Esophagus squamous epithelium (tissue), 4 donors: ENCODE results near the gene CALHM1.
"Not testable (repeated sequence)": the region's sequence is repeated elsewhere in the genome, so short reads cannot be mapped to it uniquely, and the experiment has no call there.

ENCODE experiments used
- CTCF ChIP-seq, 6 experiments: fragments of 450-650 bp in 4 of 6; fragments of 200-600 bp in 2 of 6; sonication (generic) in 2 of 6; IDR thresholded peaks; one replicate each; pipeline ENCODE4 v1.5.1; 2016 to 2019; ENCODE audit warnings: antibody characterized with exemption in 6 of 6, mild to moderate bottlenecking in 4 of 6, moderate library complexity in 4 of 6
- POLR2A ChIP-seq, 4 donors: fragments of 450-650 bp; IDR thresholded peaks; one replicate each; pipeline ENCODE4 v1.6.1; 2017; ENCODE audit warnings: antibody characterized with exemption in 4 of 4, mild to moderate bottlenecking in 4 of 4, moderate library complexity in 3 of 4

GRCh38 chr10:103503777-103504176 lies 45.1 kb upstream of the CALHM1 start:
- not testable (repeated sequence) for TF ChIP-seq CTCF, POLR2A (IDR thresholded peaks at IDR 0.05)
